ENCODE data around the gene ETV5. TPM values are rescaled to one million over a fixed set of nuclear protein-coding genes. Genes with fewer than 3 reads are reported as not detected.

ETV5 gene
- total RNA-seq, 2 experiments from 2014 or later: 1.1 to 1.5 TPM

GRCh38 chr3:186099178-186099577, 9.7 kb downstream of the ETV5 start:
- peaks cover 75% of the 10 kb centered on the region for H3K27me3 Mint-ChIP-seq (ENCODE audit: low read depth)
- CTCF ChIA-PET: no interaction called here
- H3K27ac Mint-ChIP-seq: no peak overlapping the region
- no peak overlapping the region for H3K4me3 Mint-ChIP-seq
- no peak for DNase-seq
- intact Hi-C loops (cut with micrococcal nuclease): no loop called here
- H3K9me3 Mint-ChIP-seq: no peaks in the 10 kb centered on the region
- peaks cover 9% of the 10 kb centered on the region for H3K4me1 Mint-ChIP-seq (ENCODE audit: low read depth)
- no peaks in the 10 kb centered on the region for H3K36me3 Mint-ChIP-seq (ENCODE audit: low read depth)

GRCh38 chr3:186098740-186099139, 10.1 kb downstream of the ETV5 start:
- intact Hi-C loops (cut with micrococcal nuclease): no loop called here
- no peak overlapping the region for H3K27ac Mint-ChIP-seq
- CTCF ChIA-PET: interaction anchor here (0.6 kb wide), 1 partner anchor 122 kb away, joined by 3 read pairs; no protein-coding TSS in a partner anchor
- H3K9me3 Mint-ChIP-seq: no peaks in the 10 kb centered on the region
- no peak for DNase-seq
- no peaks in the 10 kb centered on the region for H3K36me3 Mint-ChIP-seq (ENCODE audit: low read depth)
- no peak overlapping the region for H3K4me3 Mint-ChIP-seq
- peaks cover 9% of the 10 kb centered on the region for H3K4me1 Mint-ChIP-seq (ENCODE audit: low read depth)
- peaks cover 74% of the 10 kb centered on the region for H3K27me3 Mint-ChIP-seq (ENCODE audit: low read depth)

DNA sequence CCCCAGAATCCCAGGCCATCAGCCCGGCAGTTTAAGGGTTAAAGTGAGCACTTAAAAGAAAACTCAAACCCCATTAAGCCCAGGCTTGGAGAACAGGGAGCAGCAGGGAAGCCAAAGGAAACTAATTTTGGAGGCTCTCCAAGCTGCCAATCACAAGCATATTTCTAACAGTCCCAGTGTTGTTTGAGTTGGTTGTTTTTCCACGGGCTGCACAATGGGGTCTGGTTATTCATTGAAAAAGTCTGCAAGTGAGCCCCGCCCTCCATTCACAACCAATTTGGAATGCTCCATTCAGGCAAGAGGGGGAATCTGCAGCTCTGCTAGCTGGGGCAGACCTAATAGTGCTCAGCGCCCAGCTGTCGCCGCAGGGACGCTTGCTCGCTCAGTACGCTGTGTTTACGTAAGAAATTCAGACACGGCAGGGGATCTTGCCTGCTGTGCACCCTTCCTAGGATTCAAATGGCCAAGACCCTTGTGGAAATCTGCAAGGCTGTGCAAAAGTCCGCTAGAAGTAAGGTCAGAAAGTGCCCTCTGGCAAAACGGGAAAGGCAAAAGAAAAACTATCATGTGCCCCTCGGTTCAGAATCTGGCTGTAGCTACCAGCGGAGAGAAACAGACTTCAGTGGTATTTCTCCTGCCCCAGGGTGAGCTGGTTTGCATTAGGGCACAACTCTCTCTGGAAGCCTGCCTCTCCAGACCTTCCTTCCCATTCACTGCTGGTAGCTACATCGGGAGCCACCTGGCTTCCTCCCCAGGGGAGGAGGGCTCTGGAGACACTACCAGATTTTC, 11.0 kb downstream of the ETV5 start:
- Mint-ChIP-seq H3K4me3 (peak overlapping the region; percentile 26), H3K9me3 (no peaks in the 10 kb centered on the region), H3K27me3 (ENCODE audit: low read depth) (peaks cover 66% of the 10 kb centered on the region), H3K4me1 (ENCODE audit: low read depth) (peaks cover 9% of the 10 kb centered on the region), H3K27ac (no peak overlapping the region), H3K36me3 (ENCODE audit: low read depth) (no peaks in the 10 kb centered on the region)
- peak; percentile 17 for DNase-seq
- CTCF ChIA-PET: interaction anchor here (0.6 to 1.4 kb wide), 2 partner anchors 121 to 443 kb away, joined by 3 to 4 read pairs; no protein-coding TSS in a partner anchor
- intact Hi-C loops (cut with micrococcal nuclease): no loop called here

GRCh38 chr3:186097317-186097662, 11.6 kb downstream of the ETV5 start:
- H3K9me3 Mint-ChIP-seq: no peaks in the 10 kb centered on the region
- H3K36me3 Mint-ChIP-seq (ENCODE audit: low read depth): no peaks in the 10 kb centered on the region
- no peak overlapping the region for H3K27ac Mint-ChIP-seq
- intact Hi-C loops (cut with micrococcal nuclease): no loop called here
- CTCF ChIA-PET: interaction anchor here (1.4 kb wide), 1 partner anchor 443 kb away, joined by 4 read pairs; no protein-coding TSS in a partner anchor
- H3K4me1 Mint-ChIP-seq (ENCODE audit: low read depth): peaks cover 9% of the 10 kb centered on the region
- DNase-seq: no peak
- peaks cover 62% of the 10 kb centered on the region for H3K27me3 Mint-ChIP-seq (ENCODE audit: low read depth)
- no peak overlapping the region for H3K4me3 Mint-ChIP-seq

DNA sequence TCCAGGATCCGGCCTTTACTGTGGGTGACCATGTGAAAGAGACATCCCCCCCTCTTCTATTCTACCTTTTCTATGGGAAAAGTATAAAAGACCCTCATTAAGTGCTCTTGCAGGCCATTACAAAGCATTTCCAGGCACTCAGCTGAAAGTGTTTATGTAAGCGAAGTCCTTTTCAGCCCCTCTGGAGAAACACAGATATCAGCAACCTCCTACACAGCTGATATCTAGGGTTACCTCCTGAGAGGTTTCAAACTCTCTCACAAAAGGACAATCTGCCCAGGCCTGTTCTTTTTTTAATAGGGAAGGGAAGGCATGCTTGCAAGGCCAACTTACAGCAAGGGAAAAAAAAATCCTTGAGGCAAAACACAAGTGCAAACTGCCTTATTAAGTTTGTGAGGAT, 12.6 kb downstream of the ETV5 start:
- intact Hi-C loops (cut with micrococcal nuclease): no loop called here
- Mint-ChIP-seq H3K4me3 (no peak overlapping the region), H3K27ac (no peak overlapping the region), H3K4me1 (ENCODE audit: low read depth) (peaks cover 9% of the 10 kb centered on the region), H3K9me3 (no peaks in the 10 kb centered on the region), H3K27me3 (ENCODE audit: low read depth) (peaks cover 59% of the 10 kb centered on the region), H3K36me3 (ENCODE audit: low read depth) (no peaks in the 10 kb centered on the region)
- DNase-seq: no peak
- CTCF ChIA-PET: interaction anchor here (0.6 to 1.4 kb wide), 2 partner anchors 444 to 451 kb away, joined by 3 to 4 read pairs; no protein-coding TSS in a partner anchor

DNA sequence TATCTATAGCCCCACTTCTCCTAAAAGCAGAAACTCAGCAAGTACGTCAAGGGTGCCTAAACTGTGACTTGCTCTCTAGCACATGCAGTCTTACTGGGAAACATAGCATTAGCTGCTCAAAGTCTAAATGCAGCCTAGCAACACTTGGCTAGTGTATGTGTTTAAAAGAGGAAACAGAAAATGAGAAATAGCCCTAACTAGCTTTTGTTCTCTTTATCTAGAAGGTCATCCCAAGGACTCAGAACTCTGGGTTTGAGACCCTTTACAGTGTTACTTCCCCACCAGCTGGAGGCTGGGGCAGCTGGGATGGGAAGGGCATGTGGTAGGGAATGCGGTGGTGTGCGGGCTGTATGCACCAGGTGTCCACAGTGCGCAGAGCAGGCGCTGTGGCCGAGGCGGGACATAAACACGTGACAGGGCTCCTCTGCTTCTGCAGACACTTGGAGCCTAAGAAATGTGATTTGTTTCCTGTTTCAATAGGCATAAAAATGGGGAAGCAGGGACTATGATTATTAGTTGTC, 13.3 kb downstream of the ETV5 start:
- H3K27ac Mint-ChIP-seq: no peak overlapping the region
- H3K9me3 Mint-ChIP-seq: no peaks in the 10 kb centered on the region
- H3K4me3 Mint-ChIP-seq: no peak overlapping the region
- H3K27me3 Mint-ChIP-seq (ENCODE audit: low read depth): peaks cover 57% of the 10 kb centered on the region
- DNase-seq: no peak
- intact Hi-C loops (cut with micrococcal nuclease): no loop called here
- CTCF ChIA-PET: interaction anchor here (0.6 kb wide), 2 partner anchors 440 to 452 kb away, joined by 3 read pairs; no protein-coding TSS in a partner anchor
- peaks cover 9% of the 10 kb centered on the region for H3K4me1 Mint-ChIP-seq (ENCODE audit: low read depth)
- no peaks in the 10 kb centered on the region for H3K36me3 Mint-ChIP-seq (ENCODE audit: low read depth)

DNA sequence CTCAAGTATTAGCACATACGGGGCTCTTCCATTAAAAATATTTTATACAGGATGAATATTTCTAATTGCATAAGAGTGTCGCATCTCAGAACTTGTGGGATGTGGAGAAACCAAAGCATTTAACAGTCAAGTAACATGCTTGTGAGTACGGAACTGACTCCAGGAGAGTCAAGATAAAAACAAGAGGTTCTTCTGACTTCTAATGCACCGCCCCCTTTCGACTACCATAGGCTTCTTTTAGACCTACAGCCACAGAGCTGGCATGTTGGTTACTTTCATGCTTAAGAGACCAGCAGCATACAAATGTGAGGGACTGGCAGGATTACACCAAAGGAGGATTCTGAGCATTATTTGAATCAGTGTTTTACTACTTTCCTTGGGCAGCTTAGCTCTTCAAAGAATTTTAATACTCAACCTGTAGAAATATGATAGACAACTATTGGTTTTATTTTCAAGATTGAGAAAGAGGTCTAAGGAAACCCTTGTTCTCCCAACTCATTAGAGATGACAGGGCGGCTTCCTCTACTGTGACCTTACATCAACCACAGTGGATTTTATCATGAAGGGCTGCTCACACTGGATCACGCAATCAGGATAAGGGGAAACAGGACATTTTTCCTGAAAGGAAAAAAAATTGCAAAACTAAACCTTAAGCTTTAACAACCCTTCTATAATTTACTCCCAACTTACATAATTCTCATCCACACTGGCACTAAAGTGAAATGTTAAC, 14.0 kb downstream of the ETV5 start:
- Mint-ChIP-seq H3K9me3 (no peaks in the 10 kb centered on the region), H3K4me3 (no peak overlapping the region), H3K27me3 (ENCODE audit: low read depth) (peaks cover 56% of the 10 kb centered on the region), H3K27ac (no peak overlapping the region), H3K4me1 (ENCODE audit: low read depth) (peaks cover 9% of the 10 kb centered on the region), H3K36me3 (ENCODE audit: low read depth) (no peaks in the 10 kb centered on the region)
- CTCF ChIA-PET: interaction anchor here (0.6 to 1.1 kb wide), 2 partner anchors 13 to 441 kb away, joined by 3 read pairs; no protein-coding TSS in a partner anchor
- intact Hi-C loops (cut with micrococcal nuclease): no loop called here
- DNase-seq: no peak

GRCh38 chr3:186094271-186094670, 14.6 kb downstream of the ETV5 start:
- H3K4me1 Mint-ChIP-seq (ENCODE audit: low read depth): peaks cover 9% of the 10 kb centered on the region
- no peak for DNase-seq
- no peaks in the 10 kb centered on the region for H3K36me3 Mint-ChIP-seq (ENCODE audit: low read depth)
- H3K27me3 Mint-ChIP-seq (ENCODE audit: low read depth): peaks cover 56% of the 10 kb centered on the region
- H3K27ac Mint-ChIP-seq: no peak overlapping the region
- CTCF ChIA-PET: interaction anchor here (0.6 to 1.1 kb wide), 2 partner anchors 12 to 110 kb away, joined by 3 read pairs; no protein-coding TSS in a partner anchor
- intact Hi-C loops (cut with micrococcal nuclease): no loop called here
- H3K4me3 Mint-ChIP-seq: no peak overlapping the region
- H3K9me3 Mint-ChIP-seq: no peaks in the 10 kb centered on the region

GRCh38 chr3:186093271-186093900, 15.5 kb downstream of the ETV5 start:
- intact Hi-C loops (cut with micrococcal nuclease): no loop called here
- CTCF ChIA-PET: interaction anchor here (0.6 to 1.1 kb wide), 2 partner anchors 11 to 109 kb away, joined by 3 read pairs; no protein-coding TSS in a partner anchor
- DNase-seq: no peak

GRCh38 chr3:186092360-186093070, 16.4 kb downstream of the ETV5 start:
- Mint-ChIP-seq H3K9me3 (no peaks in the 10 kb centered on the region), H3K4me3 (no peak overlapping the region), H3K36me3 (ENCODE audit: low read depth) (no peaks in the 10 kb centered on the region), H3K27me3 (ENCODE audit: low read depth) (peaks cover 43% of the 10 kb centered on the region), H3K4me1 (ENCODE audit: low read depth) (peaks cover 5% of the 10 kb centered on the region), H3K27ac (no peak overlapping the region)
- CTCF ChIA-PET: interaction anchor here (0.6 to 0.9 kb wide), 2 partner anchors 245 to 651 kb away, joined by 3 to 4 read pairs; no protein-coding TSS in a partner anchor
- no peak for DNase-seq
- intact Hi-C loops (cut with micrococcal nuclease): no loop called here

More at GRCh38 chr3:186093271-186093900, 15.5 kb downstream of the ETV5 start:
- Mint-ChIP-seq H3K9me3 (no peaks in the 10 kb centered on the region), H3K27ac (no peak overlapping the region), H3K4me1 (ENCODE audit: low read depth) (peaks cover 9% of the 10 kb centered on the region), H3K27me3 (ENCODE audit: low read depth) (peaks cover 48% of the 10 kb centered on the region), H3K4me3 (no peak overlapping the region), H3K36me3 (ENCODE audit: low read depth) (no peaks in the 10 kb centered on the region)

- Mint-ChIP-seq H3K36me3 (ENCODE audit: low read depth) (no peaks in the 10 kb centered on the region), H3K4me3 (no peak overlapping the region), H3K4me1 (ENCODE audit: low read depth) (no peaks in the 10 kb centered on the region), H3K27ac (no peak overlapping the region), H3K9me3 (no peaks in the 10 kb centered on the region), H3K27me3 (ENCODE audit: low read depth) (peaks cover 29% of the 10 kb centered on the region)
- intact Hi-C loops (cut with micrococcal nuclease): no loop called here
- CTCF ChIA-PET: interaction anchor here (0.6 kb wide), 1 partner anchor 104 kb away, joined by 3 read pairs; no protein-coding TSS in a partner anchor
- no peak for DNase-seq
Measured at GRCh38 chr3:186090901-186091300, 18.0 kb downstream of the ETV5 start.
